ENCODE results near the gene GPR78. TPM values are rescaled to one million over a fixed set of nuclear protein-coding genes. Genes with fewer than 3 reads are reported as not detected.

The GPR78 gene
- total and polyA plus RNA-seq, 2 experiments from 2014 or later: 0.05 TPM; not detected in 1

DNA sequence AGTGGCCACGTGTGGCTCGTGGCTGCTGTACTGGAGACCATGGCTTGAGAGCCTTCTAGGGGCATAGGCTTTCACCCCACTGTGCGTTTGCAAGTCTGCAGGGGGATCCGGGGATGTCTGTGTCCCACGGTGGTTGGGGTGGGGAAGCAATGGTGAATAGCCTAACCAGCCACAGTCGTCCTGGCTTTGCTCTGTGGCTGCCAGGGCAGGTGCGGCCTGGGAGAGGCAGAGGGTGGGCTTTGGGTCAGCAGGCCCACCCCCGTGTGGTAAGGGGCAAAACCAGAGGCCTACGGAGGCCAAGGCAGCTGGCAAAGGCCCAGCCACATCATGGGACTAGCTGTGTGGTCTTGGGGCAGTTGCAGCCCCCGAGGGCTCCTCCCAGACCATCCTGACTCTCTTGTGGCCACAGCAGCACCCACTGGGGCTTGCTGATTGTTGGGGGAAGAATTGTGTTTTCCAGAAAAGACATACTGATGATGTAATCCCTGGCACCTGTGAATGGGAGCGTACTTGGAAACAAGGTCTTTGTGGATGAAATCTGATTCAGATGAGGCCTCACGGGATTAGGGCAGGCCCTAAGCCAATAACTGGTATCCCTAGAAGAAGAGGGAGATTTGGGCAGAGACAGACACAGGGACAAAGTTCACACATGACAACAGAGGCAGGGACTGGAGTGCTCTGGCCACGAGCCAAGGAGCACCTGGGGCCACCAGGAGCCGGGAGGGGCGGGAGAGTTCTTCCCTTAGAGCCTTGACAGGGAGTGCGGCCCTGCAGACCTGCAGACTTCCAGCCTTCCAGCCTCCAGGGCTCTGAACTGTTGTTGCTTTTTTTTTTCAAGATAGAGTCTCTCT, 15.3 kb downstream of the GPR78 start:
- no peaks in the 10 kb centered on the region for H3K9me2 ChIP-seq (ENCODE audit: insufficient read depth)
- in situ Hi-C loops (cut with MboI): loop anchor here (10.0 kb wide), 1 partner anchor 121 kb away; no protein-coding TSS in a partner anchor
- H3K9me3 ChIP-seq (ENCODE audit: low read depth): no peaks in the 10 kb centered on the region
- peaks cover under 1% of the 10 kb centered on the region; the same call in 1 of the 2 replicates for H3K4me1 ChIP-seq (ENCODE audit: insufficient read depth)
- H3K36me3 ChIP-seq (ENCODE audit: low read depth): no peaks in the 10 kb centered on the region
- DNase-seq: no peak
- peaks cover 6% of the 10 kb centered on the region; the same call in 1 of the 2 replicates for H3K27me3 ChIP-seq (replicated peaks; ENCODE audit: insufficient read depth)
- no peak overlapping the region for H3K9ac ChIP-seq
- no peak overlapping the region for H3K4me2 ChIP-seq (ENCODE audit: unreplicated experiment)
- no peak for TF ChIP-seq EZH2 (IDR thresholded peaks at IDR 0.05; ENCODE audit: insufficient read depth, poor library complexity, severe bottlenecking)
- no peak for TF ChIP-seq EZH2phosphoT487 (IDR thresholded peaks at IDR 0.05; ENCODE audit: insufficient read depth, low read depth)
- H2AFZ ChIP-seq: no peak overlapping the region
- WGBS, 2 experiments (ENCODE audit: low coverage in 1 of 2, low lambda C conversion rate in 2 of 2, missing lambda C conversion rate in 2 of 2): 57 to 60% methylated on average over 13 to 16 of the region's 16 CpGs
- H3K4me3 ChIP-seq: no peak overlapping the region
- H4K20me1 ChIP-seq (ENCODE audit: insufficient read depth): no peaks in the 10 kb centered on the region
- H3F3A ChIP-seq (ENCODE audit: insufficient read depth): no peaks in the 10 kb centered on the region
- H3K27ac ChIP-seq: no peak overlapping the region
- no peaks in the 10 kb centered on the region for H3K79me2 ChIP-seq (ENCODE audit: insufficient read depth)

DNA sequence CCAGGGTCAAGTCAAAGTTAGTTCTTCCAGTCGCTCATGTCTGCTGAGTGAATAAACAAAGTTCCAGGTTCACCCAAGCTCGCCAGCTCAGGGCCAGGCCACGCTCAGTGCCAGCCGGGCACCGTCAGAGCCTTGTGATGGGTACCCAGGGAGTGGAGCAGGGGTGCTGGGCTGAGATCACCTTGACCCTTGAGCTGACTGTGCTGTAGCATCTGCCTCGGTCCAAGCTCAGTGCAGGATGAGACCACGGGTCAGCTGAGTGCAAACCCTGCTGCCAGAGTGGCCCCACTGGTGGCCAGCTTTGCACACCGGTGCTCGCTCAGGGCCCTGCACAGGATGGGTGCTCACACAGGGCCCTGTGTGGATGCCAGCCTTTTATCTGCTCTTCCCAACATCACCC, 16.7 kb downstream of the GPR78 start:
- no peaks in the 10 kb centered on the region for H3K9me3 ChIP-seq (ENCODE audit: low read depth)
- no peaks in the 10 kb centered on the region for H3K79me2 ChIP-seq (ENCODE audit: insufficient read depth)
- H3K9me2 ChIP-seq (ENCODE audit: insufficient read depth): no peaks in the 10 kb centered on the region
- no peaks in the 10 kb centered on the region for H3F3A ChIP-seq (ENCODE audit: insufficient read depth)
- peaks cover 6% of the 10 kb centered on the region; the same call in 1 of the 2 replicates for H3K27me3 ChIP-seq (replicated peaks; ENCODE audit: insufficient read depth)
- DNase-seq: no peak
- 64 to 67% methylated on average over 9 of the region's 9 CpGs for WGBS, 2 experiments (ENCODE audit: low coverage in 1 of 2, low lambda C conversion rate in 2 of 2, missing lambda C conversion rate in 2 of 2)
- no peak overlapping the region for H3K27ac ChIP-seq
- H3K4me2 ChIP-seq (ENCODE audit: unreplicated experiment): no peak overlapping the region
- no peaks in the 10 kb centered on the region for H4K20me1 ChIP-seq (ENCODE audit: insufficient read depth)
- no peak overlapping the region for H3K9ac ChIP-seq
- no peak overlapping the region for H2AFZ ChIP-seq
- no peaks in the 10 kb centered on the region for H3K36me3 ChIP-seq (ENCODE audit: low read depth)
- TF ChIP-seq EZH2 (IDR thresholded peaks at IDR 0.05; ENCODE audit: insufficient read depth, poor library complexity, severe bottlenecking): no peak
- TF ChIP-seq EZH2phosphoT487 (IDR thresholded peaks at IDR 0.05; ENCODE audit: insufficient read depth, low read depth): no peak
- H3K4me1 ChIP-seq (ENCODE audit: insufficient read depth): no peaks in the 10 kb centered on the region
- in situ Hi-C loops (cut with MboI): loop anchor here (10.0 kb wide), 1 partner anchor 122 kb away; no protein-coding TSS in a partner anchor
- H3K4me3 ChIP-seq: no peak overlapping the region

DNA sequence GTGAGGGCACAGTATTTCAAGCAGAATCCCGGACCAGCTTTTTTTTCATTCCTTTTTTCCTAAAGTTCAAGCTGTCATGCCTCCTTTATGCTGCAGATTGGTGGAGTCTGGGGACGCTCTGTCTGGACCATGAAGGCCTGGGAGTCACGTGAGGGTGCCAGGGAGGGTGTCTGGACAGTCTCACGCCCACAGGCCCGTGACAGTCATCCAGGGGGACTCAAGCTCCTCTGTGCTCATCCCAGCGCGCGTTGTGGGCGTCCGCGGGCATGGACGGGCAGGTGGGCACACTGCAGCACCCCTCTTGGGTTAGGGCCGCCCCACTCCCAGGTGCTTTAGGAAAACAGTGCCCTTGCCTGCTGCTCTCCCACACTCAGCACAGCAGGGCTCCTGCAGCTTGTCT, 17.1 kb downstream of the GPR78 start:
- Histone ChIP-seq H2AFZ (no peak overlapping the region), H3K27ac (no peak overlapping the region), H3K4me2 (ENCODE audit: unreplicated experiment) (no peak overlapping the region), H3K36me3 (ENCODE audit: low read depth) (no peaks in the 10 kb centered on the region), H3K9ac (no peak overlapping the region), H3K4me3 (no peak overlapping the region), H3K9me2 (ENCODE audit: insufficient read depth) (no peaks in the 10 kb centered on the region), H3K9me3 (ENCODE audit: low read depth) (no peaks in the 10 kb centered on the region), H3K27me3 (replicated peaks; ENCODE audit: insufficient read depth) (peaks cover 6% of the 10 kb centered on the region; the same call in 1 of the 2 replicates), H3F3A (ENCODE audit: insufficient read depth) (no peaks in the 10 kb centered on the region), H4K20me1 (ENCODE audit: insufficient read depth) (no peaks in the 10 kb centered on the region), H3K4me1 (ENCODE audit: insufficient read depth) (no peaks in the 10 kb centered on the region), H3K79me2 (ENCODE audit: insufficient read depth) (no peaks in the 10 kb centered on the region)
- TF ChIP-seq EZH2phosphoT487 (IDR thresholded peaks at IDR 0.05; ENCODE audit: insufficient read depth, low read depth) (no peak), EZH2 (IDR thresholded peaks at IDR 0.05; ENCODE audit: insufficient read depth, poor library complexity, severe bottlenecking) (no peak)
- DNase-seq: no peak
- WGBS, 2 experiments (ENCODE audit: low coverage in 1 of 2, low lambda C conversion rate in 2 of 2, missing lambda C conversion rate in 2 of 2): 75 to 78% methylated on average over 13 of the region's 13 CpGs
- in situ Hi-C loops (cut with MboI): loop anchor here (10.0 kb wide), 1 partner anchor 123 kb away; no protein-coding TSS in a partner anchor

DNA sequence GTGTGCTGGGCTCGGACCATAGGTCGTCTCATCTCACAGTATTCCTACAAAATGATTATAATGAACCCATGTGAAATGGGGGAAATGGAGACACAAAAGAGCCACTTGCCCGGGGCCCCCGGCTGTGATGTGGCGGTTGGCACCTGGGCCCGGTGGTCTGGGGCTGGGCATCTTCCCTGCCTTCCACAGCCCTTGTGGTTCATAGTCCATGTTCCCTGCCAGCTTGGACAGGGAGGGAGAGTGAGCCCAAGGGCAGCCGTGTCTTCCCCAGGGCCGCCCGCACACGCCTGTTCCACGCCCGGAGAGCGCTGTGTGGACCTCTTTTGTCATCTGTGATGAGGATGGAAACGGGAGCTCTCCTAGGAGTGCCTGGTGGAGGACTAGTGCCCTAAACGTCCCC, 17.6 kb downstream of the GPR78 start:
- H3K79me2 ChIP-seq (ENCODE audit: insufficient read depth): no peaks in the 10 kb centered on the region
- H3K4me1 ChIP-seq (ENCODE audit: insufficient read depth): no peaks in the 10 kb centered on the region
- DNase-seq: no peak
- H3K4me2 ChIP-seq (ENCODE audit: unreplicated experiment): no peak overlapping the region
- H2AFZ ChIP-seq: no peak overlapping the region
- no peaks in the 10 kb centered on the region for H3K36me3 ChIP-seq (ENCODE audit: low read depth)
- no peak overlapping the region for H3K9ac ChIP-seq
- H3F3A ChIP-seq (ENCODE audit: insufficient read depth): no peaks in the 10 kb centered on the region
- H3K9me3 ChIP-seq (ENCODE audit: low read depth): no peaks in the 10 kb centered on the region
- H3K27me3 ChIP-seq (replicated peaks; ENCODE audit: insufficient read depth): peaks cover 6% of the 10 kb centered on the region; the same call in 1 of the 2 replicates
- no peaks in the 10 kb centered on the region for H4K20me1 ChIP-seq (ENCODE audit: insufficient read depth)
- no peaks in the 10 kb centered on the region for H3K9me2 ChIP-seq (ENCODE audit: insufficient read depth)
- in situ Hi-C loops (cut with MboI): loop anchor here (10.0 kb wide), 1 partner anchor 123 kb away; no protein-coding TSS in a partner anchor
- H3K27ac ChIP-seq: no peak overlapping the region
- no peak for TF ChIP-seq EZH2 (IDR thresholded peaks at IDR 0.05; ENCODE audit: insufficient read depth, poor library complexity, severe bottlenecking)
- TF ChIP-seq EZH2phosphoT487 (IDR thresholded peaks at IDR 0.05; ENCODE audit: insufficient read depth, low read depth): no peak
- 81 to 84% methylated on average over 15 of the region's 15 CpGs for WGBS, 2 experiments (ENCODE audit: low coverage in 1 of 2, low lambda C conversion rate in 2 of 2, missing lambda C conversion rate in 2 of 2)
- no peak overlapping the region for H3K4me3 ChIP-seq
